ENCODE data around the gene DYSF. TPM values are rescaled to one million over a fixed set of nuclear protein-coding genes. Genes with fewer than 3 reads are reported as not detected.
"Not testable (repeated sequence)": the region's sequence is repeated elsewhere in the genome, so short reads cannot be mapped to it uniquely, and the experiment has no call there.

The DYSF gene
- total RNA-seq, 2 donors from 2014 or later = 0.77 to 1.6 TPM

- no peaks in the 10 kb centered on the region for H3K36me3 Mint-ChIP-seq (ENCODE audit: insufficient read depth in 2 of 2)
- H3K4me3 Mint-ChIP-seq = no peak overlapping the region
- peaks cover 13% of the 10 kb centered on the region for H3K27me3 Mint-ChIP-seq (ENCODE audit: low read depth)
- no peaks in the 10 kb centered on the region for H3K4me1 Mint-ChIP-seq (ENCODE audit: low read depth)
- DNase-seq (no peak), ATAC-seq (replicated peaks in 1 of 2) (no peak)
- H3K27ac Mint-ChIP-seq = no peak overlapping the region
- no peaks in the 10 kb centered on the region for H3K9me3 Mint-ChIP-seq
Measured at GRCh38 chr2:71635798-71636197, 182.4 kb downstream of the DYSF start.

GRCh38 chr2:71637168-71637567 lies 183.8 kb downstream of the DYSF start:
- ATAC-seq (replicated peaks in 1 of 2) (no peak), DNase-seq (no peak)
- H3K27me3 Mint-ChIP-seq (ENCODE audit: low read depth) = peaks cover 13% of the 10 kb centered on the region
- H3K27ac Mint-ChIP-seq = no peak overlapping the region
- H3K36me3 Mint-ChIP-seq (ENCODE audit: insufficient read depth in 2 of 2) = no peaks in the 10 kb centered on the region
- no peaks in the 10 kb centered on the region for H3K4me1 Mint-ChIP-seq (ENCODE audit: low read depth)
- H3K9me3 Mint-ChIP-seq = no peaks in the 10 kb centered on the region
- no peak overlapping the region for H3K4me3 Mint-ChIP-seq

GRCh38 chr2:71637736-71638135 lies 184.4 kb downstream of the DYSF start:
- H3K4me3 Mint-ChIP-seq = no peak overlapping the region
- H3K4me1 Mint-ChIP-seq (ENCODE audit: low read depth) = no peaks in the 10 kb centered on the region
- peaks cover 13% of the 10 kb centered on the region for H3K27me3 Mint-ChIP-seq (ENCODE audit: low read depth)
- no peaks in the 10 kb centered on the region for H3K36me3 Mint-ChIP-seq (ENCODE audit: insufficient read depth in 2 of 2)
- DNase-seq (no peak), ATAC-seq (replicated peaks in 1 of 2) (no peak)
- no peak overlapping the region for H3K27ac Mint-ChIP-seq
- no peaks in the 10 kb centered on the region for H3K9me3 Mint-ChIP-seq

GRCh38 chr2:71639735-71640134 lies 186.4 kb downstream of the DYSF start:
- H3K27me3 Mint-ChIP-seq (ENCODE audit: low read depth) = peaks cover 6% of the 10 kb centered on the region
- no peaks in the 10 kb centered on the region for H3K4me1 Mint-ChIP-seq (ENCODE audit: low read depth)
- no peak overlapping the region for H3K27ac Mint-ChIP-seq
- no peaks in the 10 kb centered on the region for H3K36me3 Mint-ChIP-seq (ENCODE audit: insufficient read depth in 2 of 2)
- no peaks in the 10 kb centered on the region for H3K9me3 Mint-ChIP-seq
- no peak for ATAC-seq (replicated peaks in 1 of 2)
- DNase-seq = no peak
- no peak overlapping the region for H3K4me3 Mint-ChIP-seq

GRCh38 chr2:71640489-71640888 lies 187.1 kb downstream of the DYSF start:
- no peaks in the 10 kb centered on the region for H3K36me3 Mint-ChIP-seq (ENCODE audit: insufficient read depth in 2 of 2)
- ATAC-seq (replicated peaks in 1 of 2) (no peak), DNase-seq (no peak)
- no peaks in the 10 kb centered on the region for H3K4me1 Mint-ChIP-seq (ENCODE audit: low read depth)
- H3K27me3 Mint-ChIP-seq (ENCODE audit: low read depth) = peaks cover 2% of the 10 kb centered on the region
- no peaks in the 10 kb centered on the region for H3K9me3 Mint-ChIP-seq
- no peak overlapping the region for H3K27ac Mint-ChIP-seq
- no peak overlapping the region for H3K4me3 Mint-ChIP-seq

GRCh38 chr2:71643674-71644357 lies 190.5 kb downstream of the DYSF start:
- ATAC-seq (replicated peaks in 1 of 2) (no peak), DNase-seq (no peak)
- Mint-ChIP-seq H3K27ac (no peak overlapping the region), H3K27me3 (ENCODE audit: low read depth) (peaks cover 25% of the 10 kb centered on the region), H3K9me3 (peaks cover 0 to 2% of the 10 kb centered on the region in 2 donors), H3K36me3 (ENCODE audit: insufficient read depth in 2 of 2) (peaks cover 0 to 2% of the 10 kb centered on the region in 2 donors), H3K4me3 (no peak overlapping the region), H3K4me1 (ENCODE audit: low read depth) (no peaks in the 10 kb centered on the region)

GRCh38 chr2:71646028-71646427 lies 192.7 kb downstream of the DYSF start:
- Mint-ChIP-seq H3K27ac (no peak overlapping the region), H3K36me3 (ENCODE audit: insufficient read depth in 2 of 2) (peaks cover 0 to 2% of the 10 kb centered on the region in 2 donors), H3K4me3 (no peak overlapping the region), H3K27me3 (ENCODE audit: low read depth) (peaks cover 30% of the 10 kb centered on the region), H3K9me3 (peaks cover 0 to 2% of the 10 kb centered on the region in 2 donors), H3K4me1 (ENCODE audit: low read depth) (no peaks in the 10 kb centered on the region)
- ATAC-seq (replicated peaks in 1 of 2) (no peak), DNase-seq (no peak)

- Mint-ChIP-seq H3K9me3 (peaks cover 0 to 2% of the 10 kb centered on the region in 2 donors), H3K4me1 (ENCODE audit: low read depth) (no peaks in the 10 kb centered on the region), H3K27ac (no peak overlapping the region), H3K4me3 (no peak overlapping the region), H3K27me3 (ENCODE audit: low read depth) (peaks cover 30% of the 10 kb centered on the region), H3K36me3 (ENCODE audit: insufficient read depth in 2 of 2) (peaks cover 0 to 2% of the 10 kb centered on the region in 2 donors)
- no peak for ATAC-seq (replicated peaks in 1 of 2)
- no peak for DNase-seq
Measured at GRCh38 chr2:71647356-71647755, 194.0 kb downstream of the DYSF start.

GRCh38 chr2:71655498-71655897 lies 202.1 kb downstream of the DYSF start:
- peaks cover 5 to 9% of the 10 kb centered on the region in 2 donors for H3K36me3 Mint-ChIP-seq (ENCODE audit: insufficient read depth in 2 of 2)
- H3K4me1 Mint-ChIP-seq (ENCODE audit: low read depth) = no peaks in the 10 kb centered on the region
- ATAC-seq (replicated peaks in 1 of 2) (no peak), DNase-seq (no peak)
- peaks cover 10 to 12% of the 10 kb centered on the region in 2 donors for H3K9me3 Mint-ChIP-seq
- peaks cover 6% of the 10 kb centered on the region for H3K27me3 Mint-ChIP-seq (ENCODE audit: low read depth)
- H3K27ac Mint-ChIP-seq = no peak overlapping the region
- no peak overlapping the region for H3K4me3 Mint-ChIP-seq

- H3K36me3 Mint-ChIP-seq (ENCODE audit: insufficient read depth in 2 of 2); H3K4me3 Mint-ChIP-seq; H3K27me3 Mint-ChIP-seq (ENCODE audit: low read depth); H3K4me1 Mint-ChIP-seq (ENCODE audit: low read depth); DNase-seq; ATAC-seq (replicated peaks in 1 of 2); H3K27ac Mint-ChIP-seq: not testable (repeated sequence)
- H3K9me3 Mint-ChIP-seq = peaks cover 10 to 12% of the 10 kb centered on the region in 2 donors
Measured at GRCh38 chr2:71658256-71658655, 204.9 kb downstream of the DYSF start.

GRCh38 chr2:71658771-71659170 lies 205.4 kb downstream of the DYSF start:
- H3K4me3 Mint-ChIP-seq = no peak overlapping the region
- H3K27me3 Mint-ChIP-seq (ENCODE audit: low read depth) = peaks cover 6% of the 10 kb centered on the region
- H3K27ac Mint-ChIP-seq = no peak overlapping the region
- ATAC-seq (replicated peaks in 1 of 2) = no peak
- DNase-seq = no peak
- H3K36me3 Mint-ChIP-seq (ENCODE audit: insufficient read depth in 2 of 2) = peaks cover 5 to 9% of the 10 kb centered on the region in 2 donors
- H3K4me1 Mint-ChIP-seq (ENCODE audit: low read depth) = no peaks in the 10 kb centered on the region
- H3K9me3 Mint-ChIP-seq = peaks cover 10 to 12% of the 10 kb centered on the region in 2 donors

GRCh38 chr2:71659868-71660518 lies 206.6 kb downstream of the DYSF start:
- H3K27ac Mint-ChIP-seq = no peak overlapping the region
- ATAC-seq (replicated peaks in 1 of 2) (no peak), DNase-seq (no peak)
- no peak overlapping the region for H3K4me3 Mint-ChIP-seq
- H3K36me3 Mint-ChIP-seq (ENCODE audit: insufficient read depth in 2 of 2) = peaks cover 5 to 9% of the 10 kb centered on the region in 2 donors
- peaks cover 6% of the 10 kb centered on the region for H3K27me3 Mint-ChIP-seq (ENCODE audit: low read depth)
- no peaks in the 10 kb centered on the region for H3K4me1 Mint-ChIP-seq (ENCODE audit: low read depth)
- H3K9me3 Mint-ChIP-seq = peaks cover 10 to 12% of the 10 kb centered on the region in 2 donors

- Mint-ChIP-seq H3K4me3 (no peak overlapping the region), H3K27ac (no peak overlapping the region), H3K9me3 (peaks cover 7 to 10% of the 10 kb centered on the region in 2 donors), H3K36me3 (ENCODE audit: insufficient read depth in 2 of 2) (peaks cover 5 to 6% of the 10 kb centered on the region in 2 donors), H3K27me3 (ENCODE audit: low read depth) (no peaks in the 10 kb centered on the region), H3K4me1 (ENCODE audit: low read depth) (no peaks in the 10 kb centered on the region)
- DNase-seq (no peak), ATAC-seq (replicated peaks in 1 of 2) (no peak)
Measured at GRCh38 chr2:71661782-71662181, 208.4 kb downstream of the DYSF start.
